Posterior cingulate gyrus (tissue), 11 donors: ENCODE measurements around the gene SOWAHC.
A peak's percentile ranks its signal among the peaks of the same experiment; 100 is the strongest.
"Not testable (repeated sequence)": the region's sequence is repeated elsewhere in the genome, so short reads cannot be mapped to it uniquely, and the experiment has no call there.

Experiments
- DNase-seq, 10 donors: peaks; one replicate each; pipeline versions ENCODE4 v3.0.0 to v3.0.0-alpha.2; 2020 to 2021; ENCODE audit warnings: mixed read lengths in 3 of 10
- intact Hi-C: fragments of 100-400 bp; cut with DNase I; formaldehyde crosslinking; loops from one replicate; pipeline ENCODE4 v1.15.1; 2023

Gene SOWAHC

GRCh38 chr2:109640000-109640399 lies 25.8 kb downstream of the SOWAHC start:
- peak in 1 of 10 donors; percentile 30 for DNase-seq

GRCh38 chr2:109644571-109645275 lies 30.6 kb downstream of the SOWAHC start:
- intact Hi-C loops = no loop called here
- DNase-seq = peak in 2 of 10 donors; percentile 14 to 59

More at GRCh38 chr2:109640000-109640399, 25.8 kb downstream of the SOWAHC start:
- intact Hi-C loops = not testable (repeated sequence)

GRCh38 chr2:109645412-109646184 lies 31.4 kb downstream of the SOWAHC start:
- DNase-seq = no peak
- intact Hi-C loops = no loop called here

- DNase-seq = peak in 1 of 10 donors; percentile 18
- intact Hi-C loops = no loop called here
These were observed 32.8 kb downstream of the SOWAHC start for GRCh38 chr2:109646961-109647360.

- intact Hi-C loops = no loop called here
- peak in 1 of 10 donors; percentile 22 for DNase-seq
These were observed 33.5 kb downstream of the SOWAHC start for GRCh38 chr2:109647636-109648035.

GRCh38 chr2:109648041-109648527 lies 33.9 kb downstream of the SOWAHC start:
- intact Hi-C loops = no loop called here
- DNase-seq = peak in 1 of 10 donors; percentile 73

- DNase-seq = peak in 1 of 10 donors; percentile 28
- intact Hi-C loops = no loop called here
These were observed 35.9 kb downstream of the SOWAHC start for GRCh38 chr2:109649736-109650695.

GRCh38 chr2:109654326-109655050 lies 40.3 kb downstream of the SOWAHC start:
- intact Hi-C loops = no loop called here

GRCh38 chr2:109655287-109655686 lies 41.1 kb downstream of the SOWAHC start:
- intact Hi-C loops = no loop called here
- peak in 1 of 10 donors; percentile 4 for DNase-seq

More at GRCh38 chr2:109654326-109655050, 40.3 kb downstream of the SOWAHC start:
- DNase-seq = peak in 1 of 10 donors; percentile 7

- intact Hi-C loops = no loop called here
- DNase-seq = peak in 1 of 10 donors; percentile 50
These were observed 45.4 kb downstream of the SOWAHC start for GRCh38 chr2:109659396-109660045.

GRCh38 chr2:109660046-109660860 lies 46.1 kb downstream of the SOWAHC start:
- intact Hi-C loops = no loop called here
- peak in 1 of 10 donors; percentile 34 for DNase-seq

GRCh38 chr2:109662889-109663288 lies 48.7 kb downstream of the SOWAHC start:
- DNase-seq = no peak
- intact Hi-C loops = no loop called here

GRCh38 chr2:109663721-109664120 lies 49.6 kb downstream of the SOWAHC start:
- intact Hi-C loops = no loop called here
- DNase-seq = peak in 7 of 10 donors; percentile 17 to 86 (median 47)

- intact Hi-C loops = no loop called here
These were observed 52.3 kb downstream of the SOWAHC start for GRCh38 chr2:109666466-109666865.

More at GRCh38 chr2:109666466-109666865, 52.3 kb downstream of the SOWAHC start:
- no peak for DNase-seq
